ENCODE measurements around the gene MXI1. TPM values are rescaled to one million over a fixed set of nuclear protein-coding genes. Genes with fewer than 3 reads are reported as not detected.
"Not testable (repeated sequence)": the region's sequence is repeated elsewhere in the genome, so short reads cannot be mapped to it uniquely, and the experiment has no call there.

MXI1 gene
- total and polyA plus RNA-seq, 7 experiments from 2014 or later: 36.6 to 57.1 (median 52.7) TPM

DNA sequence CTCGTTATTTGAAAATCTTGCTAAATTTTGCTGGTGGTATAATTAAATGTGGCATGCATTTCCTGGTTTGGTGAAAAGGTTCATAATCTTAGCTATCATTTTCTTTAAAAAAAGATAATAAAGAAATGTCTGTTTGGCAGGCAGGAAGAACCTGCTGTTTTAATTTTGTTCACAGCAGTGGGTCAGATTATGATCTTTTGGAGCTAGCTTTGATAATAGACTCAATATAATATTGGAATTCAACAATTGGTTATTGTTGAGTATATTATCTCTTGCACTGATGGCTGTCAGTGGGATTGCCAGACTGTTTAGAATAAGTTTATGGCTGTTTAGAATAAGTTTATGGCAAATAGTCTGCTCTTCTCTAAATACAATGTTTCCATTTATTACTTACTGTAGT lies 35.1 kb downstream of the MXI1 start:
- CTCF ChIA-PET: no interaction called here
- POLR2A ChIA-PET: interaction anchor here (0.8 kb wide), 1 partner anchor 29 kb away, joined by 3 read pairs; no protein-coding TSS in a partner anchor
- H3K27me3 Mint-ChIP-seq: peaks cover 0 to 41% (median 0%) of the 10 kb centered on the region in 5 donors
- no peaks in the 10 kb centered on the region for H3K27me3 ChIP-seq (ENCODE audit: control insufficient read depth in 2 of 2, insufficient read depth in 2 of 2, low read length in 2 of 2)
- ATAC-seq: no peak
- H3K4me3 ChIP-seq (ENCODE audit: low read length): no peak overlapping the region
- peaks cover 0 to 5% (median 0%) of the 10 kb centered on the region in 11 donors for H3K9me3 Mint-ChIP-seq
- DNase-seq: no peak
- H3K36me3 ChIP-seq (ENCODE audit: control insufficient read depth in 2 of 3, insufficient read depth in 3 of 3, low read length in 3 of 3): peaks cover 0 to 11% (median 0%) of the 10 kb centered on the region in 3 experiments
- intact Hi-C loops (cut with micrococcal nuclease): loop anchor here in 1 of 2 donors (5.0 kb wide), 1 partner anchor 35 kb away; no protein-coding TSS in a partner anchor
- no peaks in the 10 kb centered on the region for H3K9me3 ChIP-seq (ENCODE audit: control insufficient read depth in 2 of 3, low read length in 3 of 3)
- H3K4me1 Mint-ChIP-seq: peaks cover 17 to 51% (median 43%) of the 10 kb centered on the region in 7 donors
- H3K4me1 ChIP-seq (ENCODE audit: control insufficient read depth in 2 of 2, insufficient read depth in 2 of 2, low read length in 2 of 2): peaks cover 3 to 4% of the 10 kb centered on the region in 2 donors
- H3K36me3 Mint-ChIP-seq: peaks cover 17 to 62% (median 41%) of the 10 kb centered on the region in 5 donors
- no peak overlapping the region for H3K27ac ChIP-seq (ENCODE audit: low read depth, low read length)
- H3K4me3 Mint-ChIP-seq: no peak overlapping the region
- H3K27ac Mint-ChIP-seq: no peak overlapping the region

GRCh38 chr10:110244550-110244949 lies 37.1 kb downstream of the MXI1 start:
- no peak overlapping the region for H3K4me3 Mint-ChIP-seq
- H3K9me3 Mint-ChIP-seq: peaks cover 0 to 4% (median 0%) of the 10 kb centered on the region in 11 donors
- H3K27ac ChIP-seq (ENCODE audit: low read depth, low read length): no peak overlapping the region
- H3K36me3 Mint-ChIP-seq: peaks cover 9 to 52% (median 26%) of the 10 kb centered on the region in 5 donors
- intact Hi-C loops (cut with micrococcal nuclease): loop anchor here in 1 of 2 donors (5.0 kb wide), 1 partner anchor 33 kb away; no protein-coding TSS in a partner anchor
- DNase-seq (no peak), ATAC-seq (no peak)
- peaks cover 0 to 33% (median 0%) of the 10 kb centered on the region in 5 donors for H3K27me3 Mint-ChIP-seq
- no peaks in the 10 kb centered on the region for H3K27me3 ChIP-seq (ENCODE audit: control insufficient read depth in 2 of 2, insufficient read depth in 2 of 2, low read length in 2 of 2)
- ChIA-PET POLR2A (interaction anchor here (0.9 to 1.3 kb wide), 3 partner anchors 10 to 35 kb away, joined by 3 read pairs; no protein-coding TSS in a partner anchor), CTCF (interaction anchor here (1.0 kb wide), 1 partner anchor 106 kb away, joined by 3 read pairs; no protein-coding TSS in a partner anchor)
- H3K9me3 ChIP-seq (ENCODE audit: control insufficient read depth in 2 of 3, low read length in 3 of 3): no peaks in the 10 kb centered on the region
- H3K36me3 ChIP-seq (ENCODE audit: control insufficient read depth in 2 of 3, insufficient read depth in 3 of 3, low read length in 3 of 3): peaks cover 0 to 11% (median 0%) of the 10 kb centered on the region in 3 experiments
- peaks cover 3 to 4% of the 10 kb centered on the region in 2 donors for H3K4me1 ChIP-seq (ENCODE audit: control insufficient read depth in 2 of 2, insufficient read depth in 2 of 2, low read length in 2 of 2)
- no peak overlapping the region for H3K27ac Mint-ChIP-seq
- H3K4me3 ChIP-seq (ENCODE audit: low read length): no peak overlapping the region
- H3K4me1 Mint-ChIP-seq: peaks cover 17 to 39% (median 32%) of the 10 kb centered on the region in 7 donors

- Mint-ChIP-seq H3K36me3 (peaks cover 9 to 49% (median 27%) of the 10 kb centered on the region in 5 donors), H3K27me3 (peaks cover 0 to 36% (median 0%) of the 10 kb centered on the region in 5 donors), H3K4me1 (peaks cover 10 to 25% (median 22%) of the 10 kb centered on the region in 7 donors)
- peaks cover 0 to 11% (median 0%) of the 10 kb centered on the region in 3 experiments for H3K36me3 ChIP-seq (ENCODE audit: control insufficient read depth in 2 of 3, insufficient read depth in 3 of 3, low read length in 3 of 3)
- H3K4me1 ChIP-seq (ENCODE audit: control insufficient read depth in 2 of 2, insufficient read depth in 2 of 2, low read length in 2 of 2); H3K4me3 Mint-ChIP-seq; POLR2A ChIA-PET; H3K4me3 ChIP-seq (ENCODE audit: low read length); CTCF ChIA-PET; intact Hi-C loops (cut with micrococcal nuclease); H3K9me3 ChIP-seq (ENCODE audit: control insufficient read depth in 2 of 3, low read length in 3 of 3); H3K9me3 Mint-ChIP-seq; ATAC-seq; H3K27ac ChIP-seq (ENCODE audit: low read depth, low read length); H3K27me3 ChIP-seq (ENCODE audit: control insufficient read depth in 2 of 2, insufficient read depth in 2 of 2, low read length in 2 of 2); DNase-seq; H3K27ac Mint-ChIP-seq: not testable (repeated sequence)
Measured at GRCh38 chr10:110247833-110248232, 40.4 kb downstream of the MXI1 start.

GRCh38 chr10:110249489-110249888 lies 42.1 kb downstream of the MXI1 start:
- H3K27ac ChIP-seq (ENCODE audit: low read depth, low read length); H3K4me3 Mint-ChIP-seq; H3K9me3 Mint-ChIP-seq; DNase-seq; POLR2A ChIA-PET; H3K27me3 ChIP-seq (ENCODE audit: control insufficient read depth in 2 of 2, insufficient read depth in 2 of 2, low read length in 2 of 2); intact Hi-C loops (cut with micrococcal nuclease); H3K27ac Mint-ChIP-seq; H3K4me3 ChIP-seq (ENCODE audit: low read length); H3K9me3 ChIP-seq (ENCODE audit: control insufficient read depth in 2 of 3, low read length in 3 of 3); CTCF ChIA-PET; H3K4me1 ChIP-seq (ENCODE audit: control insufficient read depth in 2 of 2, insufficient read depth in 2 of 2, low read length in 2 of 2); ATAC-seq: not testable (repeated sequence)
- Mint-ChIP-seq H3K27me3 (peaks cover 0 to 41% (median 0%) of the 10 kb centered on the region in 5 donors), H3K4me1 (peaks cover 15 to 40% (median 27%) of the 10 kb centered on the region in 7 donors), H3K36me3 (peaks cover 9 to 52% (median 34%) of the 10 kb centered on the region in 5 donors)
- H3K36me3 ChIP-seq (ENCODE audit: control insufficient read depth in 2 of 3, insufficient read depth in 3 of 3, low read length in 3 of 3): peaks cover 0 to 11% (median 0%) of the 10 kb centered on the region in 3 experiments

DNA sequence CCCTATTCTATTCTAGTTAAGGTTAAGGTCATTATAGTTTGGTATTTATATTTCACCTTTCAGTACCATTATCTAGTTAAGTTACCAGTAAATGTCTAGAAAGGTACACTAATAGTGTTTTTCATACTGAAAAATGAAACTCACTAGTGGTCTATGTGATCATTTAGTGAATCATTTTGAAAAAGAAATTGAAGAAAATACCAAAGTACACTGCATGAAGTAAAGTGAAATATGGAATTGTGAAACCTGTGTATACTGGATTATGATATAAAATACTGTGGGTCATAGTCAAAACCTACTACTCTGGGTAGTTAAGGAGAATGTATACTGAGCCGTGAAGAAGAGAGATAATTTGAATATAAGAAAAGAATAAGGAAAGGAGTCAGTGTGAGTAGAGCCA lies 44.0 kb downstream of the MXI1 start:
- Mint-ChIP-seq H3K9me3 (peaks cover 0 to 11% (median 4%) of the 10 kb centered on the region in 11 donors), H3K4me3 (peak overlapping the region in 2 of 10 donors; percentile 0 to 10), H3K36me3 (peaks cover 0 to 49% (median 33%) of the 10 kb centered on the region in 5 donors), H3K27me3 (peaks cover 0 to 34% (median 0%) of the 10 kb centered on the region in 5 donors), H3K4me1 (peaks cover 16 to 42% (median 28%) of the 10 kb centered on the region in 7 donors), H3K27ac (peak overlapping the region in 2 of 9 donors; percentile 0 to 60)
- H3K4me1 ChIP-seq (ENCODE audit: control insufficient read depth in 2 of 2, insufficient read depth in 2 of 2, low read length in 2 of 2); CTCF ChIA-PET; H3K27me3 ChIP-seq (ENCODE audit: control insufficient read depth in 2 of 2, insufficient read depth in 2 of 2, low read length in 2 of 2); DNase-seq; H3K9me3 ChIP-seq (ENCODE audit: control insufficient read depth in 2 of 3, low read length in 3 of 3); H3K27ac ChIP-seq (ENCODE audit: low read depth, low read length); ATAC-seq; H3K36me3 ChIP-seq (ENCODE audit: control insufficient read depth in 2 of 3, insufficient read depth in 3 of 3, low read length in 3 of 3); intact Hi-C loops (cut with micrococcal nuclease); H3K4me3 ChIP-seq (ENCODE audit: low read length): not testable (repeated sequence)
- POLR2A ChIA-PET: interaction anchor here (1.1 kb wide), 1 partner anchor 371 kb away, joined by 6 read pairs; no protein-coding TSS in a partner anchor

- ATAC-seq (no peak), DNase-seq (no peak)
- Mint-ChIP-seq H3K27me3 (peaks cover 0 to 33% (median 0%) of the 10 kb centered on the region in 5 donors), H3K4me1 (peaks cover 16 to 42% (median 28%) of the 10 kb centered on the region in 7 donors), H3K4me3 (no peak overlapping the region), H3K9me3 (peaks cover 0 to 11% (median 4%) of the 10 kb centered on the region in 11 donors), H3K36me3 (peaks cover 0 to 48% (median 34%) of the 10 kb centered on the region in 5 donors), H3K27ac (peak overlapping the region in 1 of 9 donors; percentile 23)
- CTCF ChIA-PET: no interaction called here
- Histone ChIP-seq H3K27me3 (ENCODE audit: control insufficient read depth in 2 of 2, insufficient read depth in 2 of 2, low read length in 2 of 2) (no peaks in the 10 kb centered on the region), H3K27ac (ENCODE audit: low read depth, low read length) (no peak overlapping the region), H3K4me3 (ENCODE audit: low read length) (no peak overlapping the region), H3K36me3 (ENCODE audit: control insufficient read depth in 2 of 3, insufficient read depth in 3 of 3, low read length in 3 of 3) (no peaks in the 10 kb centered on the region), H3K4me1 (ENCODE audit: control insufficient read depth in 2 of 2, insufficient read depth in 2 of 2, low read length in 2 of 2) (peaks cover 0 to 6% of the 10 kb centered on the region in 2 donors), H3K9me3 (ENCODE audit: control insufficient read depth in 2 of 3, low read length in 3 of 3) (no peaks in the 10 kb centered on the region)
- intact Hi-C loops (cut with micrococcal nuclease): loop anchor here in 1 of 2 donors (2.0 kb wide), 2 partner anchors 13 to 15 kb away; no protein-coding TSS in a partner anchor
- POLR2A ChIA-PET: interaction anchor here (0.7 kb wide), 1 partner anchor 43 kb away, joined by 3 read pairs; no protein-coding TSS in a partner anchor
Measured at GRCh38 chr10:110252151-110252550, 44.7 kb downstream of the MXI1 start.

All from naive thymus-derived CD4-positive, alpha-beta T cell (primary cell).